Measurements from ENCODE around the gene VWDE. TPM values are rescaled to one million over a fixed set of nuclear protein-coding genes. Genes with fewer than 3 reads are reported as not detected.

The VWDE gene
- total and polyA plus RNA-seq, 2 of the 8 experiments (the other 6 are each of a cell fraction or from before 2014, with no cell fraction given): 11.0 to 21.2 TPM

DNA sequence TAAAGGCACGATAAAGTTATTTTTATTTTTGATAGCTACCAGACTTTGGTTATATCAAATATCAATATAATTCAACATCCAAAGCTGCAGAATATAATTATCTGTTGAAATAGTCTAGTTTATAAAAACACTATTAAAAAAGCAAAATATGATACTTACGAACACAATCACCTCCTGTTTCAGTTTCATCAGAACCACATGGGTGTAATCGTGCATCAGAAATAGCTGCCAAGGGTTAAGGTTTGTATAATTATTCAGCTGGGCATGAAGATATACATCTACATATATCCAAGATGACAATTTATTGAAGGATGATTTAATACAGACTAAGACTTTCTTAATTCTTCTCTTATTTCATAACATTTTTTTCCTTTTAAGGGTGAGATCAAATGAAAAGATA lies 20.3 kb downstream of the VWDE start (continued):
- TF ChIP-seq SUZ12 (IDR thresholded peaks at IDR 0.05; ENCODE audit: low read length): no peak
- no peak for TF ChIP-seq RBBP5 (IDR thresholded peaks at IDR 0.05; ENCODE audit: borderline replicate concordance, low read depth, low read length)

Measured in H1 (cell line).